Measurements from ENCODE around the gene CYP2D6. TPM values are rescaled to one million over a fixed set of nuclear protein-coding genes. Genes with fewer than 3 reads are reported as not detected.
"Not testable (repeated sequence)": the region's sequence is repeated elsewhere in the genome, so short reads cannot be mapped to it uniquely, and the experiment has no call there.

Gene CYP2D6
- total RNA-seq, 1 donor from 2014 or later: not detected

DNA sequence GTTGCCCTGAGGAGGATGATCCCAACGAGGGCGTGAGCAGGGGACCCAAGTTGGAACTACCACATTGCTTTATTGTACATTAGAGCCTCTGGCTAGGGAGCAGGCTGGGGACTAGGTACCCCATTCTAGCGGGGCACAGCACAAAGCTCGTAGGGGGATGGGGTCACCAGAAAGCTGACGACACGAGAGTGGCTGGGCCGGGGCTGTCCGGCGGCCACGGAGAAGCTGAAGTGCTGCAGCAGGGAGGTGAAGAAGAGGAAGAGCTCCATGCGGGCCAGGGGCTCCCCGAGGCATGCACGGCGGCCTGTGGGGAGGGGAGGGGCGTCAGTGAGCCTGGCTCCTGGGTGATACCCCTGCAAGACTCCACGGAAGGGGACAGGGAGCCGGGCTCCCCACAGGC is 9.5 kb upstream of the CYP2D6 start:
- intact Hi-C loops (cut with DNase I); DNase-seq (ENCODE audit: missing footprints); ATAC-seq: not testable (repeated sequence)

DNA sequence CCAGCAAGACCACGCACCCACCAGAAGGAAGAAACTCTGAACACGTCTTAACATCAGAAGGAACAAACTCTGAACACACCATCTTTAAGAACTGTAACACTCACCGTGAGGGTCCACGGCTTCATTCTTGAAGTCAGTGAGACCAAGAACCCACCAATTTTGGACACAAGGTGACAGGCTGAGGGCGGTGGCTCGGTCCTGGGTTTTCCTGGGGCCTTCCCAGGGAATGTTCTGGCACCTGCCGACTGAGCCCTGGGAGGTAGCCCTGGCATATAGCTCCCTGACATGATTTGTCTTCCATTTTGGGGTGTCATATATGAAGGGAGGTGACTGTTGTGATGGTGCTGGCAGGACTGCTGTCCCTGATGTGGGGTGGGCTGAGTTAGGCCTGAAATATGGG is 8.9 kb upstream of the CYP2D6 start:
- ATAC-seq; intact Hi-C loops (cut with DNase I); DNase-seq (ENCODE audit: missing footprints): not testable (repeated sequence)

DNA sequence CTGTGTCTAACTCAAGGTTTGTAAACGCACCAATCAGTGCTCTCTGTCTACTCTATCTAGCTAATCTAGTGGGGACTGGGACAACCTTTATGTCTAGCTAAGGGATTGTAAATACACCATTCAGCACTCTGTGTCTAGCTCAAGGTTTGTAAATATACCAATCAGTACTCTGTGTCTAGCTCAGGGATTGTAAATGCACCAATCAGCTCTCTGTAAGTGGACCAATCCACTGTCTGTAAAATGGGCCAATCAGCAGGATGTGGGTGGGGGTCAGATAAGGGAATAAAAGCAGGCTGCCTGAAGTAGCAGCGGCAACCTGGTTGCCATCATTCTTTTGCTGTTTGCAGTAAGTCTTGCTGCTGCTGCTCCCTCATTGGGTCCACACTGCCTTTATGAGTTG is 8.4 kb upstream of the CYP2D6 start:
- DNase-seq (ENCODE audit: missing footprints): no peak
- ATAC-seq: no peak
- intact Hi-C loops (cut with DNase I): no loop called here

DNA sequence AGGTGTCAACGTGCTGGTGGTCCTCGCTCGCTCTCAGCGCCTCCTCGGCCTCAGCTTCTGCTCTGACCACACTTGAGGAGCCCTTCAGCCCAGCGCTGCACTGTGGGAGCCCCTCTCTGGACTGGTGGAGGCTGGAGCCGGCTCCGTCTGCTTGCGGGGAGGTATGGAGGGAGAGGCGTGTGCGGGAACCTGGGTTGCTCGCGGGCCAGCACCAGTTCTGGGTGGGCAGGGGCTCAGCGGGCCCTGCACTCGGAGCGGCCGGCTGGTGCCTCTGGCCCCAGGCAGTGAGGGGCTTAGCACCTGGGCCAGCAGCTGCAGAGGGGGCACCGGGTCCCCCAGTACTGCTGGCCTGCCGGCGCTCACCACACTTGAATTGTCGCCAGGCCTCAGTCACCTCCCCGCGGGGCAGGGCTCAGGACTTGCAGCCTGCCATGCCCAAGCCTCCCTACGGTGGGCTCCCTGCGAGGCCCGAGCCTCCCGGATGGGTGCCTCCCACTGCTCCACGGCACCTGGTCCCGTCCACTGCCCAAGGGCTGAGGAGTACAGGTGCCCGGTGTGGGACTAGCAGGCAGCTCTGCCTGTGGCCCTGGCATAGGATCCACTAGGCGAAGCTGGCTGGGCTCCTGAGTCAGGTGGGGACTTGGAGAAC is 7.6 kb upstream of the CYP2D6 start:
- intact Hi-C loops (cut with DNase I): no loop called here
- ATAC-seq (no peak), DNase-seq (ENCODE audit: missing footprints) (no peak)

DNA sequence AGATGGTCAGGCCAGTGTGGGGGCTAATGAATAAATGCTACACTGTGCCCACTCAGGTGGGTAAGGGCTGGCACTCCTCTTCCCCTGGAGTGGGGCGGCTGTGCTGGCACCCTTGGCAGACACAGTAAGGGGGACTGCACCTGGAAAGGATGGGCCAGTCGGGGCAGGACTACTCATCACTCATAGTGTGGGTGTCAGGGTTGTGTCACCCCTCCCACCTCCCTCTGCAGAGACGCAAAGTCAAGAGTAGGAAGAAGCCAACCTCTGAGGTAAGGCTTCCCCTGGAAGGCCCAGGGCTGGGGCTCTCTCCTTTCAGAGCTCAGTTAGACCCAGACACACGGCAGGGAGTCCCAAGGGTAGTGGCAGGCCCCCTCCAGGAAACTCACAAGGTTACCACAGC is 5.1 kb upstream of the CYP2D6 start:
- intact Hi-C loops (cut with DNase I): not testable (repeated sequence)

DNA sequence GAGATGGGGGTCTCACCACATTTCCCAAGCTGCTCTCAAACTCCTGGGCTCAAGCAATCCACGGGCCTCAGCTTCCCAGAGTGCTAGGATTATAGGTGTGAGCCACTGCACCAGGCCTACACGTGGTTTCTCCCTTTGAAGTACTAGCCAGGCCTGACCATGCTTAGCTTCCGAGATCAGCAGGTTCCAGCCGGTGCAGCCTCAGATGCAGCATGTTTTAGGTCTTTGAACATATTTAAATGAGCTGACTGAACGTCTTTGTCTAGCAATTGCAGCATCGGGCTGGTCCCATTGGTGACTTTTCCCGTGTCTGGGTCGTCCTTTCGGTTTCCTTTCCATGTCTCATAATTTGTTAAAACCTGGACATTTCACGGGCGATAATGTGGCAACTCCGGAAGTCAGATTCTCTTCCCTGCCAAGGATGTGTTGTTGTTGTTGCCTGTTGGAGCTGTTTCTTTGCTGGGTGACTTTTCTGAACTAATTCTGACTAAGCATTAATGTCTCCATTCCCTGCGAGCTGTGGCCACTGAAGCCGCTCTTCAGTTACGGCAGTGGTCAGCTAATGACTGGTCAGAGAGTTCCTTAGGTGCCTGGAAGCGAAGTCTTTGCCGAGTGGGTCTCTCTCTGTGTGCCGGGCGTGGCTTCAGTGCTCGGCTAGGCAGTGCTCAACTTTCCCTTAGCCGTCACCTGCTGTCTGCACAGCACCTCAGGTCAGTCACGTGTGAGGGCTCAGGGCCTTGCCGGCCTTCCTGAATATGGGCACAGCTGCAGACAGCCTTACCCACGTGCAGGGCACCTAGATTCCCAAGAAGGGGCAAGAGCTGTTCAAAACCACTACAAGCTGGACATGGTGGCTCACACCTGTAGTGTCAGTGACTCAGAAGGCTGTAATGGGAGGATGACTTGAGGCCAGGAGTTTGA is 3.8 kb upstream of the CYP2D6 start:
- no peak for DNase-seq (ENCODE audit: missing footprints)
- no peak for ATAC-seq
- intact Hi-C loops (cut with DNase I): no loop called here

More for the DNA sequence above, 5.1 kb upstream of the CYP2D6 start:
- not testable (repeated sequence) for DNase-seq (ENCODE audit: missing footprints); ATAC-seq

DNA sequence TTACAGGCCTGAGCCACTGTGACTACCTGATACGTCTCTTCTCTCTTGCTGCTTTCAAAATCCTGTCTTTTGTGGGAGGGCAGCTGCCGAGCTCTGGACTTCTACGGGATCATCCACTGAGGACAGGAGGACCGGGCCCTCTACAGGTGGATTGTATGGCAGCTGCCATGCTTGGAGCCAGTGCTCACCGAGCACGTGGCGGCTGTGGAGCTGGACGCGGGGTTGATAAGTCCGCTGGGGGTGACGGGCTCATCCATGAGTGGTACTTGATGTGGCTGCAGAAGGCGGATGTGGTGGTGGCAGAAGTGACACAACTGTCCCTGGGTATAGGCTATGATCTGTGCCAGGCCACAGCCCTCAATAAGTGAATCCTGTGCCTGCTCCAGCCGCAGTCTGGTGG is 1.8 kb upstream of the CYP2D6 start:
- intact Hi-C loops (cut with DNase I): no loop called here
- ATAC-seq (no peak), DNase-seq (ENCODE audit: missing footprints) (no peak)

DNA sequence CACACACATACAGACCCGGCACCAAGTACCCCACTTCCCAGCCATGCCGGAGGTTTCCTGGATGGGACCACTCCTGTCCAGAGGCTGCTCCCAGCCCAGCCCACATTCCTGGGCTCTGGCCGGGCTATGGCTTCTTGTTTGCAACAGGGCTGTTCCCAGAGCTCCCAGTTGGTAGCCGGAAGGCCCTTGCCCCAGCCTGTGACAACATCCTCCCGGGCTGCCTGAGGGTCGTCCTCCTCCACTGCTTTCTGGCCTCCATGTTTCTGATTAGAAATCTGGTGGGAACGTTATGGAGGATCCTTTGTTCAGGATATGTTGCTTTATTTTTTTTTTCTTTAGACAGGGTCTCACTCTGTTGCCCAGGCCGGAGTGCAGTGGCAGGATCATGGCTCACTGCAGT is 952 bp upstream of the CYP2D6 start:
- intact Hi-C loops (cut with DNase I): no loop called here
- ATAC-seq: no peak
- DNase-seq (ENCODE audit: missing footprints): no peak

DNA sequence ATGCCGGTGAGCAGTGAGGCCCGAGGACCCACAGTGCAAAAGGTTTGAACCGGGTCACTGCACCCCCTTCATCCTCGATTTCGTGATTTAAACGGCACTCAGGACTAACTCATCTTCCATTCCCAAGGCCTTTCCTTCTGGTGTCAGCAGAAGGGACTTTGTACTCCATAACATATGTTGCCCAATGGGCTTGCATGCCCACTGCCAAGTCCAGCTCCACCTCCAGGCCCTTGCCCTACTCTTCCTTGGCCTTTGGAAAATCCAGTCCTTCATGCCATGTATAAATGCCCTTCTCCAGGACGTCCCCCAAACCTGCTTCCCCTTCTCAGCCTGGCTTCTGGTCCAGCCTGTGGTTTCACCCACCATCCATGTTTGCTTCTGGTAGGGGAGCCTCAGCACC is 428 bp downstream of the CYP2D6 start:
- DNase-seq (ENCODE audit: missing footprints); intact Hi-C loops (cut with DNase I); ATAC-seq: not testable (repeated sequence)

DNA sequence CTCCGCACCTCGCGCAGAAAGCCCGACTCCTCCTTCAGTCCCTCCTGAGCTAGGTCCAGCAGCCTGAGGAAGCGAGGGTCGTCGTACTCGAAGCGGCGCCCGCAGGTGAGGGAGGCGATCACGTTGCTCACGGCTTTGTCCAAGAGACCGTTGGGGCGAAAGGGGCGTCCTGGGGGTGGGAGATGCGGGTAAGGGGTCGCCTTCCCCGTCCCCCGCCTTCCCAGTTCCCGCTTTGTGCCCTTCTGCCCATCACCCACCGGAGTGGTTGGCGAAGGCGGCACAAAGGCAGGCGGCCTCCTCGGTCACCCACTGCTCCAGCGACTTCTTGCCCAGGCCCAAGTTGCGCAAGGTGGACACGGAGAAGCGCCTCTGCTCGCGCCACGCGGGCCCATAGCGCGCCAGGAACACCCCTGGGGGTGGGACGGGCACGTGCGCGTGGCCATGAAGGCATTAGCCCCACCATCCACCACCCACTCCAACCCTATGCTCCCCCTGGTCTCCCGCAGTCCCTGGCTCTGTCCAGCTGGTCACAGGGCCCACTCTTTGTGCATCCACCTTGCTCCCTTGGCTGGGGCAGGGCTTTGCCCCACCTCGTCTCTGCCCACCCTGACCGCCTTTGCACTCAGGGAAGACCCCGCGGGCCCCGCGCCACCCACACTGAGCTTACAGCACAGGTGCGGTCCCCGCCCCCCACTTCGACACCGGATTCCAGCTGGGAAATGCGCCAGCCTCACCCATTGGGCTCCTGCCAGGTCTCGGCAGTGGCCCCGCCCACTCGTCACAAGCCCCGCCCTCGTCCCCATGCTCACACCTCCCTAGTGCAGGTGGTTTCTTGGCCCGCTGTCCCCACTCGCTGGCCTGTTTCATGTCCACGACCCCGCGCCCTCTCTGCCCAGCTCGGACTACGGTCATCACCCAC is 1.6 kb downstream of the CYP2D6 start:
- intact Hi-C loops (cut with DNase I); ATAC-seq; DNase-seq (ENCODE audit: missing footprints): not testable (repeated sequence)

DNA sequence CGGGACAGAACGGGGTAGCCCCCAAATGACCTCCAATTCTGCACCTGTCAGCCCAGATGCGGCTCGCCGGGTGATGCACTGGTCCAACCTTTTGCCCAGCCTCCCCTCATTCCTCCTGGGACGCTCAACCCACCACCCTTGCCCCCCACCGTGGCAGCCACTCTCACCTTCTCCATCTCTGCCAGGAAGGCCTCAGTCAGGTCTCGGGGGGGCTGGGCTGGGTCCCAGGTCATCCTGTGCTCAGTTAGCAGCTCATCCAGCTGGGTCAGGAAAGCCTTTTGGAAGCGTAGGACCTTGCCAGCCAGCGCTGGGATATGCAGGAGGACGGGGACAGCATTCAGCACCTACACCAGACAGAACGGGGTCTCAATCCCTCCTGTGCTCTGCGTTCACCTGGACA is 2.6 kb downstream of the CYP2D6 start:
- intact Hi-C loops (cut with DNase I); ATAC-seq; DNase-seq (ENCODE audit: missing footprints): not testable (repeated sequence)

DNA sequence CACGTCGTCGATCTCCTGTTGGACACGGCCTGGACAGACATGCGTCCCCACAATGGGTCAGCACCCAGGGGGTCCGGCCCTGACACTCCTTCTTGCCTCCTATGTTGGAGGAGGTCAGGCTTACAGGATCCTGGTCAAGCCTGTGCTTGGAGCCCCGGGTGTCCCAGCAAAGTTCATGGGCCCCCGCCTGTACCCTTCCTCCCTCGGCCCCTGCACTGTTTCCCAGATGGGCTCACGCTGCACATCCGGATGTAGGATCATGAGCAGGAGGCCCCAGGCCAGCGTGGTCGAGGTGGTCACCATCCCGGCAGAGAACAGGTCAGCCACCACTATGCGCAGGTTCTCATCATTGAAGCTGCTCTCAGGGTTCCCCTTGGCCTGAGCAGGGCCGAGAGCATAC is 3.0 kb downstream of the CYP2D6 start:
- DNase-seq (ENCODE audit: missing footprints): no peak
- no peak for ATAC-seq
- intact Hi-C loops (cut with DNase I): no loop called here

DNA sequence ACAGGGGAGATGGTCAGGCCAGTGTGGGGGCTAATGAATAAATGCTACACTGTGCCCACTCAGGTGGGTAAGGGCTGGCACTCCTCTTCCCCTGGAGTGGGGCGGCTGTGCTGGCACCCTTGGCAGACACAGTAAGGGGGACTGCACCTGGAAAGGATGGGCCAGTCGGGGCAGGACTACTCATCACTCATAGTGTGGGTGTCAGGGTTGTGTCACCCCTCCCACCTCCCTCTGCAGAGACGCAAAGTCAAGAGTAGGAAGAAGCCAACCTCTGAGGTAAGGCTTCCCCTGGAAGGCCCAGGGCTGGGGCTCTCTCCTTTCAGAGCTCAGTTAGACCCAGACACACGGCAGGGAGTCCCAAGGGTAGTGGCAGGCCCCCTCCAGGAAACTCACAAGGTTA is 7.1 kb downstream of the CYP2D6 start:
- ATAC-seq: peak; percentile 11
- intact Hi-C loops (cut with DNase I); DNase-seq (ENCODE audit: missing footprints): not testable (repeated sequence)

DNA sequence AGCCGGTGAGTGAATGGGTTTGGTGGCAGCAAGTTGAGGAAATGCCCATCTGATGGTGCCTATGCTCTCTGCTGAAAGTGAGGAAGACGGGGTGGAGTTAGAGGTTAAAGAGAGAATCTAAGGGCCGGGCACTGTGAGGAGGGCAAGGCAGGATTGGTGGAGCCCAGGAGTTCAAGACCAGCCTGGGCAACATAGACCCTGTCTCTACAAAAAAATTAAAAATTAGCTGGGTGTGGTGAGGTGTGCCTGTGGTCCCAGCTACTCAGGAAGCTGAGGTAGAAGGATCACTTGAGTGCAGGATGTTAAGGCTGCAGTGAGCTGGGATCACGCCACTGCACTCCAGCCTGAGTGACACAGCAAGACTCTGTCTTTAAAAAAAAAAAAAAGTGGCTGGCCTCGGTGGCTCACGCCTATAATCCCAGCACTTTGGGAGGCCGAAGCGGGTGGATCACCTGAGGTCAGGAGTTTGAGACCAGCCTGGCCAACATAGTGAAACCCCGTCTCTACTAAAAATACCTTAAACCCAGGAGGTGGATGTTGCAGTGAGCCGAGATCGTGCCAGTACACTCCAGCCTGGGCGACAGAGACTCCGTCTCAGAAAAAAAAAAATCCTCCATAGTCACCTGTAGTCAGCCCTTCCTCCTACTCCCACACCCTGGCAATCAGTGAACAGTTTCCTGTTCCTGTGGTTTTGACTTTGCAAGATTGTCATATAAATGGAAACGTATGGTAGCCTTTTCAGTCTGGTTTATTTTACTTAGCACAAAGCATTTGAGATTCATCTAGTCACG is 10.2 kb downstream of the CYP2D6 start:
- intact Hi-C loops (cut with DNase I); ATAC-seq; DNase-seq (ENCODE audit: missing footprints): not testable (repeated sequence)

DNA sequence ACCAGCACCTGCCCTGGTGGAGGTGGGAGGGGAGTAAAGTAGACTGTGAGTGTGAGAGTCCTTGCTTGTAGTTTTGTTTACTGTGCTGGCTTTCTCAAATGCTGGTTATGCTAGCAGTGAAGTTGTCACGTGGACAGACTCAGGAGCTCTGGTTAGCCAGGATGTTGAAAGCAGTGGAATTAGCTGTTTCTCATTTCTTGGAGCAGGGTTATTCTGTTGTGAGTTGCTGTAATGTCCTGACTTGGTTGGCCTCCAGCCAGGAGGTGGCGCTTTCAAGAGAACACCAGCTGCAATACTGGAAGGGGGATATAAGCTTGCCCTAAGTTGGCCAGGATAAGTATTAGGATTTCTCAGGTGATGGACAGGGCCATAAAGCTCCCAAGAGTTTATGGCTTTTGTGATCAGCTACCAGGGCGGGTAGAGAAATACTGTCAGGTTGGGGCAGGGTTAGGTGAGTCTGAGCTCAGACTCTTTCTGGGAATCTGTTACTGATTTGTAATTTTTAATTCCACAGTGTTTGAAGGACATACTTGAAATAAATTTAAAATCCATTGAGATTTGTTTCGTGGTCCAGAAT is 13.7 kb downstream of the CYP2D6 start:
- intact Hi-C loops (cut with DNase I): no loop called here
- no peak for ATAC-seq
- DNase-seq (ENCODE audit: missing footprints): no peak

DNA sequence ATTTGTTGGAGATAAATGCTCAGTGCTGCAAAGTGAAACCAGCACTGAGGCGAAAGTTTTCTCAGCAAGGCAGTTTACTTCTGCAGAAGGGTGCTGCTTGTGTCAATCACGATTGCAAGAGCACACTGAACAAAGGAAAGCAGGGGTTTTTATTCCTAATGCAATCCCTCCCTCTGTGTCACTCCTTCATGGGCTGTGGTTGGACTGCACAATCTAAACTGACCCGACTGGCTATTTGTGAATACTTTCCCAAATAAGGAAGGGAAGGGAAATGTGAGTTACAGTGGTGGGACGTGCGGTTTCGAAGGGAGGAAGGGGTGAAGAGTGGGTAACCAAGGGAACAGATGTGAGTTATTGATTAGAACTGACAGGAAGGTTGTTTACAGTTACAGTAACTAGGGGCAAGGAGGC is 15.2 kb downstream of the CYP2D6 start:
- DNase-seq (ENCODE audit: missing footprints); intact Hi-C loops (cut with DNase I); ATAC-seq: not testable (repeated sequence)

DNA sequence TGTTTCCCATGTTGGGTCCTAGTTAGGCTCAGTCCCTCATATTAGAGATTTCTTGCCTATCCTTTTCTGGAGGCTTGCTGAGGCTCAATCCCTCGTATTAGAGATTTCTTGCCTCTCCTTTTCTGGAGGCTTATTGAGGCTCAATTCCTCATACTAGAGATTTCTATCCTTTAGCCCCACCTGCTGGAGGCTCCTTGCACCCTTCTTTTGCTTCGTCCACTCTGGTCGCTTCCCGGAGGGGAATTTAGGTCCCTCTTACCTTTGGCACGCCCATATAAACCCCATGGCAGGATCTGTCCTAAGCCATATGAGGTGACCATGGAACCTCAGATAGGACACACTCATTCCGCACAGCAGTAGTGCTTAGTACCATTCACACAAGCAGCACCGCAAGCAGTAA is 15.9 kb downstream of the CYP2D6 start:
- intact Hi-C loops (cut with DNase I): loop anchor here (5.0 kb wide), 1 partner anchor 147 kb away; the partner anchor contains the start of gene SEPTIN3
- no peak for DNase-seq (ENCODE audit: missing footprints)

DNA sequence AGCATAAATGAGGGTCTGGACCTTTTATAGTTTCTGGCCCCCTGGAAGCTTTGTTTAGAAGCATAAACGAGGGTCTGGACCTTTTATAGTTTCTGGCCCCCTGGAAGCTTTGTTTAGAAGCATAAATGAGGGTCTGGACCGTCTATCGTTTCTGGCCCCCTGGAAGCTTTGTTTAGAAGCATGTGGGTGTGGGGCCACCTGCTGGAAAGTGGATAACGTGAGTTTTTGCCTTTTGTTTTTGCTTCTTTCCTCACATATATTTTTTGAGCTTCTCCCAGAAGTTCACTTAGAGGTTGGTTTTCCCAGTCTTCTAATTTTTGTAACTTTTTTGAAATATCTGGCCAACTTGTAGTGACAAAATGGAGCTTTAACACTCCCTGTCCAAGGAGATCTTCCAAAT is 17.8 kb downstream of the CYP2D6 start:
- not testable (repeated sequence) for ATAC-seq; DNase-seq (ENCODE audit: missing footprints)
- intact Hi-C loops (cut with DNase I): loop anchor here (5.0 kb wide), 1 partner anchor 145 kb away; the partner anchor contains the start of gene SEPTIN3

More for the DNA sequence above, 15.9 kb downstream of the CYP2D6 start:
- no peak for ATAC-seq
